Retina (tissue), 1 donor: ENCODE data around the gene KRTAP4-11.
A peak's percentile ranks its signal among the peaks of the same experiment; 100 is the strongest.
"Not testable (repeated sequence)": the region's sequence is repeated elsewhere in the genome, so short reads cannot be mapped to it uniquely, and the experiment has no call there.

Experiments
- DNase-seq: peaks from one replicate; pipeline ENCODE4 v3.0.0-alpha.2; 2016

KRTAP4-11 gene

GRCh38 chr17:41083427-41083826 lies 34.7 kb downstream of the KRTAP4-11 start:
- not testable (repeated sequence) for DNase-seq

DNA sequence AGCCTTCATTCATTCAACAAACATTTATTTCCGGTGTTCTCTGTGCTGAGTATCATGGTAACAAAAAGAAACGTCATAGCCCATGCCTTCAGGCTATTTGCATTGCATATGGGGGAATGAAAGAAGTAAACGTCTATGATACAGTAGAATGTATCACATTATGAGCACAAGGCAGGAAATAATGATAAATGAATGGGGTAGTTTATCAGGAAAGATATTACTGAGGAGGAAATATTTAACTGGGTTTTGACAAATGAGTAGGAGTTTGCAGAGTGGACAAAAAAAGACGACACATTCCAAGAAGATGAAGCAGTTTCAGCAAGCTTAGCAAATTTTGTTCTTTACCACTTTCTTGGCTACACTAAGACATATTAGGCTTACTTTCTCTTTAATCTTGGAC lies 35.5 kb downstream of the KRTAP4-11 start:
- DNase-seq, result no peak

- DNase-seq, result no peak
Observed at GRCh38 chr17:41076788-41077187, 41.4 kb downstream of the KRTAP4-11 start.

GRCh38 chr17:41073676-41074075 lies 44.5 kb downstream of the KRTAP4-11 start:
- DNase-seq, result no peak

DNA sequence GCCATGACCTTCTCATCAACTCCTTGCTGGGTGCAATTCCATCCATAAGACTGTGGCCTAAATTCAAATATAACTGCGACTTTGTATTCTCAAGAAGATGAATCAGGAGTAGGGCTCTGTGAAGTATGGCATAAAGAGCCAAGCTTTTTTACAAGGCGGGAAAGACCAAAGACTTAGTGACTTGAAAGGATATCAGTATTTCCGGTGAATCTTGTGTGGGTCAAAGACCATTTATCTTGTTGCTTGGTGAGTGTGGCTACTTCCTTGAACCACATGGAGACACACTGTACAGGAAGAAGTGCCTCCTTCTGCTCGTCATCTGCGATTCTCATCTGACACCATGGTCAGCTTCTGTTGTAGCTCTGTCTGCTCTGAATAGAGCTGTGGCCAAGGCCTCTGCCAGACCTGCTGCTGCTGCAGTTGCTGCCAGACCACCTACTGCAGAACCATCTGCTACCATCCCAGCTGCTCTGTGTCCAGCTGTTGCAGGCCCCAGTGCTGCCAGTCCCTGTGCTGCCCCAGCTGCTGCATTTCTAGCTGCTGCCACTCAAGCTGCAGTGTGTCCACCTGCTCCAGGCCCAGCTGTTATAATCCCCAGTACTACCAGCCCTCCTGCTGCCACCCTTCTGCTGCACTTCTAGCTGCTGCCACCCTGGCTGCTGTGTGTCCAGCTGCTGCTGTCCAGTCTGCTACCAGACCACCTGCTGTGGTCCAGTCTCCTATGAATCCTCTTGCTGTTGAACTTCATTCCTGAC lies 46.4 kb downstream of the KRTAP4-11 start:
- peak; percentile 23 for DNase-seq

GRCh38 chr17:41069031-41069430 lies 49.1 kb downstream of the KRTAP4-11 start:
- DNase-seq, result no peak

- no peak for DNase-seq
Observed at GRCh38 chr17:41067281-41067680, 50.9 kb downstream of the KRTAP4-11 start.
